Measurements from ENCODE around the gene STARD10.

Gene STARD10

DNA sequence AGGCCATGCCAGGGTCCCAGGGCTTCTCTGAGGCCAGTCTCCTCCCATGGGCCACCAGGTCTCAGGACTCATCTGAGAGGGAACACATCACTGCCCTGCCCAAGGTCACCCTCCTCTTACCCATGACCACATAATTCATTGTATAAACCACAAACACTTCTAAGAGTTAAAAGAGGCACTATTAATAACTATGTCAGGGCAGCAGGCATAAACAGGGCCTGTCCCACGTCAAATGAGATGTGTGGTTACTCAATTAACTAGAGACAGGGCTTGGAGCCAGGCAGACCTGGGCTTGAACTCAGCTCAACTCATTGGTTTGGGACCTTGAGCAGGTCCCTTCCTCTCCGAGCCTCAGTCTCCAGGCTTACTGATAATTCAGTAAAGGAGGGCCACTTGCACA lies 74.7 kb downstream of the STARD10 start:
- POLR2A ChIA-PET, result interaction anchor here (0.7 kb wide), 1 partner anchor 95 kb away, joined by 3 read pairs; the partner anchor contains the start of gene ATG16L2
- CTCF ChIA-PET, result interaction anchor here (1.0 to 15.0 kb wide), 4 partner anchors 15 to 112 kb away, joined by 3 to 207 read pairs (median 8); partner anchors contain the start of gene STARD10
- no peak for TF ChIP-seq CTCF (IDR thresholded peaks at IDR 0.05; ENCODE audit: insufficient read depth, low read length, missing control alignments)
- DNase-seq (ENCODE audit: low read depth, low spot score), result no peak
- no peak overlapping the region for H3K4me3 ChIP-seq (ENCODE audit: low read depth, low read length)

DNA sequence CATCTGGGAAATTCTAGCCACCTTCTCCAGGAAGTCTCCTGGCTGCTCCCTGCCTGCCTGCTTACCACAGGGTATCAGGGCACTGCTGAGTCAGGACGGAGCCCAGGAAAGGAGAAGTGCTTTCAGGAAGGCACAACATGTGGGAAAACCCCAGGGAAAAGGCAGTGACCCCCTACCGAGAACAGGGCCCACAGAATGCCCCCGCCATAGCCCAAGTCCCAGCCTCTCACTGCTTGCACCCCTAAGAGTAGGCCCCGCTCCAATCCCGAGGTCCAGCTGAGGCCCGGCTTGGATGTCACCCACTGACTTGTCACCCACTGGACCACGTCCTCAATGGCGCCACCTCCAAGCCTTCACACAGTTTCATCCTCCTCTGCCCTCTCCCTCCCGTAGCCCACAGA lies 75.7 kb downstream of the STARD10 start:
- no peak for DNase-seq (ENCODE audit: low read depth, low spot score)
- CTCF ChIA-PET, result interaction anchor here (0.6 to 2.4 kb wide), 4 partner anchors 23 to 114 kb away, joined by 3 to 10 read pairs (median 6); partner anchors contain the start of gene STARD10
- TF ChIP-seq CTCF (IDR thresholded peaks at IDR 0.05; ENCODE audit: insufficient read depth, low read length, missing control alignments), result no peak
- H3K4me3 ChIP-seq (ENCODE audit: low read depth, low read length), result no peak overlapping the region
- POLR2A ChIA-PET, result interaction anchor here (0.6 kb wide), 1 partner anchor 15 kb away, joined by 3 read pairs; no protein-coding TSS in a partner anchor

GRCh38 chr11:72716788-72717435 lies 76.9 kb downstream of the STARD10 start:
- POLR2A ChIA-PET, result no interaction called here
- no peak for TF ChIP-seq CTCF (IDR thresholded peaks at IDR 0.05; ENCODE audit: insufficient read depth, low read length, missing control alignments)
- H3K4me3 ChIP-seq (ENCODE audit: low read depth, low read length), result no peak overlapping the region
- CTCF ChIA-PET, result interaction anchor here (1.0 to 2.4 kb wide), 5 partner anchors 8 to 96 kb away, joined by 5 to 13 read pairs (median 5); partner anchors contain the start of gene STARD10
- no peak for DNase-seq (ENCODE audit: low read depth, low spot score)

DNA sequence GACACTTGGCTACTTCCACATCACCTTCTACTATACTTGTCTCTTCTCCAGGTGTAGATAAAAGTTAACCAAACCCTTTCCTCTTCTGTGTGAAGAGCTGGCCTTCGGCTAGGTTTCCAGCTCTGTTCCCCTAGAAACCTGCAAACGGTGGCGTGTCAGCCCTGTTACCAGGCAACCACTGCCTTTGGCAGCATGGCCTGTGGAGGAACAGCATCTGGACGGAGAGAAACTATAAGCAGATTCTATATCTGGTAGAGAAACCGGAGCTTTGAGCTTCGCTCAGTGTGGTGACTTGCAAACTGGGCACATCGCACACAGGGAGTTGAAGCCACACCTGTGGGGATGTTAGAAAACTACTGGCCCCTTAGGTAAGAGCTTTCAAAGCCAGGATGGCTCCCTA lies 77.6 kb downstream of the STARD10 start:
- H3K4me3 ChIP-seq (ENCODE audit: low read depth, low read length), result no peak overlapping the region
- ChIA-PET POLR2A (no interaction called here), CTCF (interaction anchor here (0.8 to 2.4 kb wide), 8 partner anchors 8 to 97 kb away, joined by 3 to 13 read pairs (median 5); partner anchors contain the start of gene STARD10)
- no peak for TF ChIP-seq CTCF (IDR thresholded peaks at IDR 0.05; ENCODE audit: insufficient read depth, low read length, missing control alignments)
- DNase-seq (ENCODE audit: low read depth, low spot score), result no peak

GRCh38 chr11:72712841-72713240 lies 81.0 kb downstream of the STARD10 start:
- no peak for DNase-seq (ENCODE audit: low read depth, low spot score)
- no peak overlapping the region for H3K4me3 ChIP-seq (ENCODE audit: low read depth, low read length)
- CTCF ChIA-PET, result no interaction called here
- POLR2A ChIA-PET, result no interaction called here
- no peak for TF ChIP-seq CTCF (IDR thresholded peaks at IDR 0.05; ENCODE audit: insufficient read depth, low read length, missing control alignments)

DNA sequence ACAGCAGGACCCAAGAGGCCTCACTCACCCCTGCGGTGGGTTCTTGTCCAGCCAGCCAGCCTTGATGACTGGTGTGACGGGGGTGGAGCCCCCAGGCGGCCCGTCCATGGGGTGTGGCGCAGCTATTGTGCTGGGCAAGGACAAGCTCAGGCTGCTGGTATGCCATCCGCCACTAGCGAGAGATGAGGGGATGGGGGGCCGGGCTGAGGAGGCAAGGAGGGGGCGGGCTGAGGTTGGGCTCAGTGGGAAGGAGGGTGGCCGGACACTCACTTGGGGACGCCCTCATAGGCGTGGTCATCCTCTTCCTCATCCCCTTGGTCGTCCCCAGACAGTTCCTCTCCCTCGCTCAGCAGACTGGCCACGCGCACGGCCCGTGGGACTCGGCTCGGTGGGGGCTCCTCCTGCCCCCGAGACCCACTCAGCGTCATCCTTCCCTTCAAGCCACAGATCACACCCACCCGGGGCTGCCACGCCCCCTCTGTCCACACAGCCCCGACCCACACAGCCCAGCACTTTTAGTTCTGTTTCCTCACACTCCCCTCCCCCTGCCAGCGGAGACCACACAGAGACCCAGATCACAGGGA lies 81.6 kb downstream of the STARD10 start:
- H3K4me3 ChIP-seq (ENCODE audit: low read depth, low read length), result no peak overlapping the region
- CTCF ChIA-PET, result no interaction called here

More for the DNA sequence above, 81.6 kb downstream of the STARD10 start:
- TF ChIP-seq CTCF (IDR thresholded peaks at IDR 0.05; ENCODE audit: insufficient read depth, low read length, missing control alignments), result no peak
- DNase-seq (ENCODE audit: low read depth, low spot score), result no peak
- POLR2A ChIA-PET, result no interaction called here
